Testis (tissue), 3 donors: Measurements from ENCODE around the gene PITPNC1. TPM values are rescaled to one million over a fixed set of nuclear protein-coding genes. Genes with fewer than 3 reads are reported as not detected.

Source experiments
- DNase-seq: peaks from one replicate; pipeline ENCODE4 v3.0.0-alpha.2; 2019
- H3K27ac ChIP-seq, 2 donors: fragments of 200-600 bp; sonication (generic); one replicate each; pipeline ENCODE4 v1.5.1; 2019
- H3K27me3 ChIP-seq: fragments of 200-600 bp; sonication (generic); one replicate; pipeline ENCODE4 v1.5.1; 2019
- H3K36me3 ChIP-seq: fragments of 200-600 bp; sonication (generic); one replicate; pipeline ENCODE4 v1.5.1; 2017; ENCODE audit warnings: low read depth; ENCODE audit errors: missing control alignments
- H3K4me1 ChIP-seq: fragments of 200-600 bp; sonication (generic); one replicate; pipeline ENCODE4 v1.5.1; 2019
- H3K4me3 ChIP-seq, 2 donors: fragments of 200-600 bp; sonication (generic); one replicate each; pipeline ENCODE4 v1.5.1; 2017 to 2019
- H3K9me3 ChIP-seq: fragments of 200-600 bp; sonication (generic); one replicate; pipeline ENCODE4 v1.5.1; 2017
- CTCF ChIP-seq, 3 experiments: fragments of 450-650 bp in 2 of 3; fragments of 200-600 bp in 1 of 3; sonication (generic) in 1 of 3; IDR thresholded peaks; one replicate each; pipeline ENCODE4 v1.5.1; 2016 to 2019; ENCODE audit warnings: antibody characterized with exemption in 3 of 3, mild to moderate bottlenecking in 2 of 3, moderate library complexity in 1 of 3
- POLR2A ChIP-seq: fragments of 450-650 bp; IDR thresholded peaks from one replicate; pipeline ENCODE4 v1.6.1; 2017; ENCODE audit warnings: antibody characterized with exemption, mild to moderate bottlenecking, moderate library complexity
- whole genome bisulfite sequencing, 2 donors: methylation state at CpG; one replicate each; pipeline ENCODE4 v1.1.5; 2018; 5-methylcytosine and 5-hydroxymethylcytosine counted together
- intact Hi-C: fragments of 100-400 bp; cut with DNase I; formaldehyde crosslinking; loops from one replicate; pipeline ENCODE4 v1.15.1; 2023; ENCODE audit warnings: low total_unique reads
- polyA plus RNA-seq: library from polyadenylated mRNA; stranded (reverse); fragments of 350-450 nt; fragmentation: Illumina TruSeq; extraction: RNeasy Lipid Tissue Mini Kit (QIAGEN cat#74804); gene quantifications from one replicate; pipeline ENCODE4 v1.2.3, GENCODE V29; 2014; ENCODE audit warnings: low read depth, low replicate concordance; ENCODE audit not compliant: insufficient read depth
- total RNA-seq, 2 donors: library from RNA; depleted of rRNA; stranded (reverse); fragments of >200 nt; gene quantifications; one replicate each; pipeline ENCODE4 v1.2.3, GENCODE V29; 2016

Gene PITPNC1
- total and polyA plus RNA-seq, 3 donors from 2014 or later = 8.3 to 12.8 (median 12.2) TPM

GRCh38 chr17:67441896-67442219 is 64.8 kb downstream of the PITPNC1 start:
- no peak overlapping the region for H3K4me3 ChIP-seq
- 79 to 85% methylated on average over 1 of the region's 1 CpG for WGBS, 2 donors
- no peak for DNase-seq
- no peaks in the 10 kb centered on the region for H3K36me3 ChIP-seq
- intact Hi-C loops = no loop called here
- TF ChIP-seq CTCF (IDR thresholded peaks at IDR 0.05) = no peak
- no peak for TF ChIP-seq POLR2A
- H3K9me3 ChIP-seq = no peaks in the 10 kb centered on the region
- H3K27me3 ChIP-seq = no peaks in the 10 kb centered on the region
- H3K27ac ChIP-seq = no peak overlapping the region
- no peaks in the 10 kb centered on the region for H3K4me1 ChIP-seq

GRCh38 chr17:67442787-67443624 is 65.9 kb downstream of the PITPNC1 start:
- WGBS, 2 donors = 60 to 68% methylated on average over 13 of the region's 13 CpGs
- H3K9me3 ChIP-seq = no peaks in the 10 kb centered on the region
- TF ChIP-seq POLR2A (no peak), CTCF (IDR thresholded peaks at IDR 0.05) (no peak)
- peak overlapping the region in 1 of 2 donors; percentile 21 for H3K27ac ChIP-seq
- intact Hi-C loops = no loop called here
- no peaks in the 10 kb centered on the region for H3K36me3 ChIP-seq
- no peak overlapping the region for H3K4me3 ChIP-seq
- H3K27me3 ChIP-seq = no peaks in the 10 kb centered on the region
- DNase-seq = no peak
- H3K4me1 ChIP-seq = no peaks in the 10 kb centered on the region

GRCh38 chr17:67443931-67444595 is 67.0 kb downstream of the PITPNC1 start:
- H3K4me1 ChIP-seq = no peaks in the 10 kb centered on the region
- intact Hi-C loops = no loop called here
- no peaks in the 10 kb centered on the region for H3K36me3 ChIP-seq
- no peak overlapping the region for H3K27ac ChIP-seq
- TF ChIP-seq CTCF (IDR thresholded peaks at IDR 0.05) (no peak), POLR2A (no peak)
- 65 to 66% methylated on average over 6 of the region's 6 CpGs for WGBS, 2 donors
- H3K9me3 ChIP-seq = no peaks in the 10 kb centered on the region
- DNase-seq = no peak
- no peak overlapping the region for H3K4me3 ChIP-seq
- H3K27me3 ChIP-seq = no peaks in the 10 kb centered on the region

GRCh38 chr17:67448449-67448848 is 71.4 kb downstream of the PITPNC1 start:
- 96% methylated on average over 7 of the region's 7 CpGs for WGBS, 2 donors
- Histone ChIP-seq H3K4me3 (no peak overlapping the region), H3K9me3 (no peaks in the 10 kb centered on the region), H3K27ac (no peak overlapping the region), H3K36me3 (no peaks in the 10 kb centered on the region), H3K27me3 (no peaks in the 10 kb centered on the region), H3K4me1 (no peaks in the 10 kb centered on the region)
- no peak for DNase-seq
- intact Hi-C loops = no loop called here
- TF ChIP-seq POLR2A (no peak), CTCF (IDR thresholded peaks at IDR 0.05) (no peak)
